Measurements from ENCODE around the gene HNRNPL.

DNA sequence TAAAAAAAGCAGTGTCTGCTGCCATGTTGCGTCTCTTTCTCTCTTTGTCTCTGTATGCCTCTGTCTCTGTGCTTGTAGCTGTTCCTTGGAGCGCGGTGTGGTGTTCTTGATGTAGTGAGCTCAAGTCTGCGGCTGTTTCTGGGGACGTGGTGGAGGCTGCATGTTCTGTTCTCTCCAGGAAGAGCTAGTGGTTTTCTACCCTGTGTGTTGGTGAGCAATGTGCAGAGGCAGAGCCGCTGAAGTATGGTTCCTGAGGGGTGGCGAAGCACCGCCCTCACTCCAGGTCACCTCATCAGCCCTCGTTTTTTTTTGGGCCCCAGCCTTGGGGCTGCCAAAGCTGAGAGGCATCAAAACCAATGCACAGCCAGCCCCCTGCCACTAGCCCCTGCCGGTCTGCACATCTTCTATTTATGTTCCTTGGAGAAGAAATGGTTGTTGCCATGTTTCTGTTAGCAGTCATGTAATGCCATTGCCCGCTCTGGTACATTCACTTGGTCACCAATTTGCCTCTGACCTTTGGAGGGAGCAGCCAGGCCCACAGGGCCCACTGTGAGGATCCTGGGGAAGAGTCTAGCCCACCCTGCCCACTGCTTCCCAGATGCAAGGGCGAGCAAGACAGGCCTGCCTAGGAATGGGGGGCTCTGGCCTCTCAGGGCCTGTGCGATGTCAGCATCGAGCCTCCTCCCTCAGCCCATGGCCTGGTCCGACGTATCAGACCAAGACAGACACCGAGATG, 7.2 kb downstream of the HNRNPL start:
- TF ChIP-seq, protein P1, sequence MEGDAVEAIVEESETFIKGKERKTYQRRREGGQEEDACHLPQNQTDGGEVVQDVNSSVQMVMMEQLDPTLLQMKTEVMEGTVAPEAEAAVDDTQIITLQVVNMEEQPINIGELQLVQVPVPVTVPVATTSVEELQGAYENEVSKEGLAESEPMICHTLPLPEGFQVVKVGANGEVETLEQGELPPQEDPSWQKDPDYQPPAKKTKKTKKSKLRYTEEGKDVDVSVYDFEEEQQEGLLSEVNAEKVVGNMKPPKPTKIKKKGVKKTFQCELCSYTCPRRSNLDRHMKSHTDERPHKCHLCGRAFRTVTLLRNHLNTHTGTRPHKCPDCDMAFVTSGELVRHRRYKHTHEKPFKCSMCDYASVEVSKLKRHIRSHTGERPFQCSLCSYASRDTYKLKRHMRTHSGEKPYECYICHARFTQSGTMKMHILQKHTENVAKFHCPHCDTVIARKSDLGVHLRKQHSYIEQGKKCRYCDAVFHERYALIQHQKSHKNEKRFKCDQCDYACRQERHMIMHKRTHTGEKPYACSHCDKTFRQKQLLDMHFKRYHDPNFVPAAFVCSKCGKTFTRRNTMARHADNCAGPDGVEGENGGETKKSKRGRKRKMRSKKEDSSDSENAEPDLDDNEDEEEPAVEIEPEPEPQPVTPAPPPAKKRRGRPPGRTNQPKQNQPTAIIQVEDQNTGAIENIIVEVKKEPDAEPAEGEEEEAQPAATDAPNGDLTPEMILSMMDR (IDR thresholded peaks at IDR 0.05) = no peak
- TF ChIP-seq POLR2A (IDR thresholded peaks at IDR 0.05) = no peak
